Spinal cord (tissue), 10 donors: ENCODE measurements around the gene PI16. TPM values are rescaled to one million over a fixed set of nuclear protein-coding genes. Genes with fewer than 3 reads are reported as not detected.

Source experiments
- DNase-seq, 6 donors: peaks; one replicate each; pipeline versions ENCODE4 v3.0.0 to v3.0.0-alpha.2; 2013 to 2015; ENCODE audit warnings: low spot score in 6 of 6, low read depth in 4 of 6
- H3K27ac ChIP-seq: one replicate; pipeline ENCODE4 v1.5.1; 2013; ENCODE audit warnings: low read depth, low read length, control low read depth
- H3K27me3 ChIP-seq: one replicate; pipeline ENCODE4 v1.6.1; 2013; ENCODE audit warnings: low read length; ENCODE audit not compliant: control insufficient read depth, insufficient read depth
- H3K36me3 ChIP-seq: one replicate; pipeline ENCODE4 v1.6.1; 2013; ENCODE audit warnings: low read length; ENCODE audit not compliant: control insufficient read depth, insufficient read depth
- H3K4me1 ChIP-seq: one replicate; pipeline ENCODE4 v1.6.1; 2013; ENCODE audit warnings: low read length; ENCODE audit not compliant: control insufficient read depth, insufficient read depth
- H3K4me3 ChIP-seq: one replicate; pipeline ENCODE4 v1.5.1; 2013; ENCODE audit warnings: low read depth, low read length, control low read depth
- H3K9me3 ChIP-seq: one replicate; pipeline ENCODE4 v1.6.1; 2013; ENCODE audit warnings: low read length; ENCODE audit not compliant: control insufficient read depth, insufficient read depth
- WGBS: methylation state at CpG from one replicate; pipeline ENCODE4 v1.1.5; 2013; ENCODE audit warnings: missing lambda C conversion rate; ENCODE audit not compliant: insufficient coverage; 5-methylcytosine and 5-hydroxymethylcytosine counted together
- polyA plus RNA-seq, 2 donors: library from polyadenylated mRNA; unstranded; fragments of 120-200 nt; gene quantifications; one replicate each; pipeline ENCODE4 v1.2.1, GENCODE V29; 2013; ENCODE audit not compliant: insufficient read length in 2 of 2
- total RNA-seq, 2 donors: library from RNA; depleted of rRNA in 1 of 2; stranded (reverse); fragments of 120-200 nt in 1 of 2; fragments of >200 nt in 1 of 2; gene quantifications; one replicate each; pipeline versions ENCODE4 v1.2.3 to v1.2.4, GENCODE V29; 2013 to 2014
- donor health status: healthy.

The PI16 gene
- total and polyA plus RNA-seq, 4 donors, result 22.7 to 47.4 (median 29.2) TPM

GRCh38 chr6:36976007-36976264, 21.4 kb downstream of the PI16 start:
- Histone ChIP-seq H3K36me3 (peaks cover 82% of the 10 kb centered on the region), H3K27ac (no peak overlapping the region), H3K4me1 (peaks cover 15% of the 10 kb centered on the region), H3K4me3 (no peak overlapping the region), H3K9me3 (no peaks in the 10 kb centered on the region), H3K27me3 (no peaks in the 10 kb centered on the region)
- no peak for DNase-seq
- 88% methylated on average over 1 of the region's 4 CpGs for WGBS

- 95% methylated on average over 3 of the region's 7 CpGs for WGBS
- DNase-seq, result no peak
- H3K27me3 ChIP-seq, result no peaks in the 10 kb centered on the region
- no peak overlapping the region for H3K27ac ChIP-seq
- H3K9me3 ChIP-seq, result no peaks in the 10 kb centered on the region
- H3K4me3 ChIP-seq, result no peak overlapping the region
- H3K4me1 ChIP-seq, result peaks cover 21% of the 10 kb centered on the region
- peaks cover 80% of the 10 kb centered on the region for H3K36me3 ChIP-seq
Measured at GRCh38 chr6:36976509-36976908, 22.0 kb downstream of the PI16 start.

- no peak overlapping the region for H3K27ac ChIP-seq
- H3K4me1 ChIP-seq, result peaks cover 21% of the 10 kb centered on the region
- H3K36me3 ChIP-seq, result peaks cover 77% of the 10 kb centered on the region
- no peak overlapping the region for H3K4me3 ChIP-seq
- H3K9me3 ChIP-seq, result no peaks in the 10 kb centered on the region
- no peaks in the 10 kb centered on the region for H3K27me3 ChIP-seq
- WGBS, result 98% methylated on average over 5 of the region's 6 CpGs
- DNase-seq, result no peak
Measured at GRCh38 chr6:36976931-36977330, 22.4 kb downstream of the PI16 start.

- peaks cover 72% of the 10 kb centered on the region for H3K36me3 ChIP-seq
- 69% methylated on average over 14 of the region's 16 CpGs for WGBS
Measured at GRCh38 chr6:36977470-36977941, 23.0 kb downstream of the PI16 start.

GRCh38 chr6:36978421-36979346, 24.1 kb downstream of the PI16 start:
- Histone ChIP-seq H3K9me3 (no peaks in the 10 kb centered on the region), H3K4me1 (peaks cover 24% of the 10 kb centered on the region), H3K4me3 (no peak overlapping the region), H3K27ac (no peak overlapping the region), H3K36me3 (peaks cover 65% of the 10 kb centered on the region), H3K27me3 (no peaks in the 10 kb centered on the region)
- WGBS, result 98% methylated on average over 7 of the region's 11 CpGs
- no peak for DNase-seq

More at GRCh38 chr6:36977470-36977941, 23.0 kb downstream of the PI16 start:
- Histone ChIP-seq H3K27me3 (no peaks in the 10 kb centered on the region), H3K27ac (no peak overlapping the region), H3K4me3 (no peak overlapping the region), H3K4me1 (peaks cover 21% of the 10 kb centered on the region), H3K9me3 (no peaks in the 10 kb centered on the region)
- DNase-seq, result no peak

GRCh38 chr6:36979347-36979742, 24.8 kb downstream of the PI16 start:
- Histone ChIP-seq H3K4me3 (no peak overlapping the region), H3K9me3 (no peaks in the 10 kb centered on the region), H3K36me3 (peaks cover 58% of the 10 kb centered on the region), H3K27me3 (no peaks in the 10 kb centered on the region), H3K4me1 (peaks cover 24% of the 10 kb centered on the region), H3K27ac (no peak overlapping the region)
- 14% methylated on average over 3 of the region's 4 CpGs for WGBS
- DNase-seq, result peak in 3 of 6 donors; percentile 36 to 84 (median 80)

GRCh38 chr6:36980129-36980528, 25.6 kb downstream of the PI16 start:
- Histone ChIP-seq H3K4me1 (peaks cover 31% of the 10 kb centered on the region), H3K27ac (no peak overlapping the region), H3K36me3 (peaks cover 50% of the 10 kb centered on the region)

GRCh38 chr6:36980876-36981619, 26.5 kb downstream of the PI16 start:
- Histone ChIP-seq H3K4me1 (peaks cover 32% of the 10 kb centered on the region), H3K27ac (no peak overlapping the region)
- DNase-seq, result no peak

More at GRCh38 chr6:36980129-36980528, 25.6 kb downstream of the PI16 start:
- 54% methylated on average over 6 of the region's 6 CpGs for WGBS
- DNase-seq, result no peak
- Histone ChIP-seq H3K27me3 (no peaks in the 10 kb centered on the region), H3K4me3 (no peak overlapping the region), H3K9me3 (no peaks in the 10 kb centered on the region)

GRCh38 chr6:36983538-36983937, 29.0 kb downstream of the PI16 start:
- no peak overlapping the region for H3K4me3 ChIP-seq
- no peak overlapping the region for H3K27ac ChIP-seq
- DNase-seq, result no peak
- H3K36me3 ChIP-seq, result peaks cover 16% of the 10 kb centered on the region
- H3K27me3 ChIP-seq, result no peaks in the 10 kb centered on the region
- peaks cover 32% of the 10 kb centered on the region for H3K4me1 ChIP-seq
- no peaks in the 10 kb centered on the region for H3K9me3 ChIP-seq
- WGBS, result 95% methylated on average over 3 of the region's 3 CpGs

More at GRCh38 chr6:36980876-36981619, 26.5 kb downstream of the PI16 start:
- Histone ChIP-seq H3K27me3 (no peaks in the 10 kb centered on the region), H3K9me3 (no peaks in the 10 kb centered on the region), H3K4me3 (no peak overlapping the region), H3K36me3 (peaks cover 41% of the 10 kb centered on the region)
- WGBS, result 53% methylated on average over 14 of the region's 14 CpGs
